Stromal cell of bone marrow (primary cell): ENCODE data around the gene KPNA6.
A peak's percentile ranks its signal among the peaks of the same experiment; 100 is the strongest.
"Not testable (repeated sequence)": the region's sequence is repeated elsewhere in the genome, so short reads cannot be mapped to it uniquely, and the experiment has no call there.

ENCODE experiments used
- DNase-seq: peaks from one replicate; pipeline ENCODE4 v3.0.0-alpha.2; 2012; ENCODE audit warnings: low read depth

The KPNA6 gene

DNA sequence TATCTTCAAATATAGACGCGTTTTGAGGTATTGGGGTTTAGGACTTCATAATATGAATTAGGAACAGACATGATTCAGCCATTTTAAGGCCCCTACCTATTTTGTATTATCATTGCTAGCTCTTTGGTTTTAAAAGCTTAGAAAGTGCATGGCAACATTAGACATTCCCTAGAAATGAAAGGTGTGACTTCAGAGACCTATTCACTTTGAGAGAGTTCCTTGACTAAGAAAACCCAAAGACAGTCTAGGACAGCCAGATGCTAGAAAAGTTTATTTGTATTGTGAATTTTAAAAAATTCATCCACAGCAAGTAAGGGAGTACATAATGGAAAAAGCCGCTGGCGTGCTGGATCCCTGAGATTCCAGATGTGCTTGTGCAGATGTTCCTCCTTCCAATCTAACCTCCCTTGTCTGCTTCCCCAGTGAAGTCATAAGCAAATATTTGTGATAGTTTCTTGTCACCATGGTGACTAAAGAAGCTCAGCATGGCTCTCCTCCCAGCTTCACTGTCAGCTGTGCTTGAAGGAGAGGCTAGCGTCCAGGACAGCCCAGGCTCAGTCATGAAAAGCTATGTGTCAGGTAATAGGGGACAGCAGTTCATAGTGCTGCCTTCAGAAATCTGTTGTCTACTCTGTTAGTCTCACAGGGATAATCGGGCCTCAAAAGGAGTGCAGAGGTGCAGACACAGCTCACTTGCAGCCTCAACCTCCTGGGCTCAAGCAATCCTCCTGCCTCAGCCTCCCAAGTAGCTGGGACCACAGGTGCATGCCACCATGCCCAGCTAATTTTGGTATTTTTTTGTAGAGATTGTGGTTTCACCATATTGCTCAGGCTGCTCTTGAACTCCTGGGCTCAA is 34.8 kb downstream of the KPNA6 start:
- peak; percentile 84 for DNase-seq

GRCh38 chr1:32143302-32143695 is 35.4 kb downstream of the KPNA6 start:
- DNase-seq = not testable (repeated sequence)

- DNase-seq = peak; percentile 21
These were observed 36.2 kb downstream of the KPNA6 start for GRCh38 chr1:32144033-32144432.

DNA sequence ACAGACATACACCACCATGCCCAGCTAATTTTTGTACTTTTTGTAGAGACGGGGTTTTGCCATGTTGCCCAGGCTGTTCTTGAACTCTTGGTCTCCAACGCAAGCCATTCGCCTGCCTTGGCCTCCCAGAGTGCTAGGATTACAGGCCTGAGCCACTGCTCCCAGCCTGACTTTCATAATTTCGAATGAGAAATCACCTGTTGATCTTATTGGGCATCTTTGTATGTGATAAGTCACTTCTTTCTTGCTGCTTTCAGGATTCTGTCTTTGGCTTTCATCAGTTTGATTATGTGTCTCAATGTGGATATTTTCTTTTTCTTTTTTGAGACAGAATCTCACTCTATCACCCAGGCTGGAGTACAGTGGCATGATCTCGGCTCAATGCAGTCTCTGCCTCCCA is 39.9 kb downstream of the KPNA6 start:
- not testable (repeated sequence) for DNase-seq

DNA sequence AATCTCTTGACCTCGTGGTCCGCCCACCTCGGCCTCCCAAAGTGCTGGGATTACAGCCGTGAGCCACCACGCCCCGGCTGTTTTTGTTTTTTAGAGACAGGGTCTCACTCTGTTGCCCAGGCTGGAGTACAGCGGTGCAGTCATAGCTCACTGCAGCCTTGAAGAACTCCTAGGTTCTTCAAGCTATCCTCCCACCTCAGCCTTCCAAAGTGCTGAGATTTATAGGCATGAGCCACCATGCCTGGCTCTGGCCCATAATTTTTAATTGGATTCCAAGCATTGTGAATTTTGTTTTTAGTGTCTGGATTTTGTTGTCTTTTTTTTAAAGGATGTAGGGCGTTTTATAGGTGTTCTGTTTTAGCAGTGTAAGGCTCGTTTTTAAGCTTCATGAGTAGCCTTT is 43.0 kb downstream of the KPNA6 start:
- DNase-seq = no peak

- DNase-seq = peak; percentile 32
These were observed 43.5 kb downstream of the KPNA6 start for GRCh38 chr1:32151319-32151787.

DNA sequence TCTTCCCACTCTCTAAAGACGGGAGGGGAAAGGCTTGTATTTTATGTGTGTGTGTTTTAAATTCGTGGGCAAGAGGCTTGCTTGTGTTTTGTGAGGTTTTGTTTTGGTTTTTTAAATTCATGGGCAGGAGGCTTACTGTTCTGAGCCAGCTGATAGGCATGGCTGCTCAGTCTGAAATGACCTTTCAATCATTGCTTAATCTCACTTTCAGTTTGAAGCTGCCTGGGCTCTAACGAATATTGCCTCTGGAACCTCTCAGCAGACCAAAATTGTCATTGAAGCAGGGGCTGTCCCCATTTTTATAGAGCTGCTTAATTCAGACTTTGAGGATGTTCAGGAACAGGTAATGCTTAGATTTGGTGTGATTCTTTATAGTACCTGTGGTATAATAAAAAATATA is 51.3 kb downstream of the KPNA6 start:
- DNase-seq = no peak

- no peak for DNase-seq
These were observed 55.5 kb downstream of the KPNA6 start for GRCh38 chr1:32163405-32163804.

GRCh38 chr1:32165633-32166032 is 57.8 kb downstream of the KPNA6 start:
- DNase-seq = not testable (repeated sequence)

DNA sequence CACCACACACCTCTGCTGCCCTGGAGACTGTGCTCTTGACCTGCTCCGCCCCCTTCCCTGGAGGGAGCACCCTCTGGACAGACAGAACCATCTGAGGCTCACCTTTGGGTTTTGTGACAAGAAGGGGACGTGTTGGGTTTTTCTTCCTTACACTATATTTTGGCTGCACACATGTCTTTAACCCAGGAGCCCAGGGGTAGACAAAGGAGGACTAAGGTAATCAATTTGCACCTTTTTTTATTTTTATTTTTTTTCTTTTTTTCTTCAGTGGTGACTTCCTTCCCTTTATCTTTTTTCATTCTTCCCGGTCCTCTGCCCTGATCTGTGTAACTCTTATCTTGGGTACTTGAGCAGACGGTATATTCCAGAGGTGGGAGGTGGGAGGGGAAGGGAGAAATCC is 63.1 kb downstream of the KPNA6 start:
- DNase-seq = no peak

- DNase-seq = no peak
These were observed 64.9 kb downstream of the KPNA6 start for GRCh38 chr1:32172621-32173245.

GRCh38 chr1:32178380-32179192 is 70.7 kb downstream of the KPNA6 start:
- no peak for DNase-seq

- DNase-seq = no peak
These were observed 71.3 kb downstream of the KPNA6 start for GRCh38 chr1:32179193-32179442.

DNA sequence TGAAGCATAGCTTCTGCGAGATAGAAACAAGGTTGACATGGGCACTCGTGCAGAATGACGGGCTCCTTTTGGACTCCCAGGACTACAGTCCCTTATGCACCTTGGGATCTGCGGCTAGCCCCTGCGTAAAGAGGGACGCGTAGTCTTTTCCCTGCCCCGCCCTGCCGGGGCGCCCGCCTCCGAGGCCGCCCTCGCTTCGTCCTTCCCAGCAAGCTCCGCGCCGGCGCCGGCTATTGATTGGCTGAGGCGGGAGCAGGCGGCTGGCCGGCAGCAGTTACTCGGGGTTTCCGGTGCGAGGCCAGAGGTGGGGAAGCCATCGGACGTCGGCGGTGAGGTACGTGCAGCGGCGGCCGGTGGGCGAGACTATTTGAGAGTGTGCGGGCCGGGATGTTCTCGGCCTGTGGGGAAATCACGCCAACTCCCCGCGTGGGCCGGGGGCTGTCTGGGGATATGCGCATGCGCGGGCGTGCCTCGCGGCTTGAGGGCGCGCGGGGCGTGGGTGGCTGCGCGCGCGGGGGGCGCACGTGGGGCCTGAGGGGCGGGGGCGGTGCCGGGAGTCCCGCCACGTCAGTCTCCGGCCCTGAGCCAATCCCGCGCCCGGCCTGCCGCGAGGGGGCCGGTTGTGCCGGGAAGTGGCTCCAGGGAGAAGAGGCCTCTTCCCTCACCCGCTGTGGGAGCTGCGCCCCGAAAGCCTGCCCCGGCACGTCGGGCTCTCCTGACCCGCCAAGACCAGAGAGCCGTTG is 71.8 kb downstream of the KPNA6 start, which contains the start of gene TXLNA:
Gene TXLNA (plus strand): TSS at position 233 of the 743 bp plus-strand sequence. CDS start 671 bp downstream, outside the sequence.
- peak; percentile 85 for DNase-seq

- peak; percentile 19 for DNase-seq
These were observed 72.6 kb downstream of the KPNA6 start for GRCh38 chr1:32180186-32181060.

GRCh38 chr1:32181065-32181464 is 73.2 kb downstream of the KPNA6 start:
- no peak for DNase-seq

DNA sequence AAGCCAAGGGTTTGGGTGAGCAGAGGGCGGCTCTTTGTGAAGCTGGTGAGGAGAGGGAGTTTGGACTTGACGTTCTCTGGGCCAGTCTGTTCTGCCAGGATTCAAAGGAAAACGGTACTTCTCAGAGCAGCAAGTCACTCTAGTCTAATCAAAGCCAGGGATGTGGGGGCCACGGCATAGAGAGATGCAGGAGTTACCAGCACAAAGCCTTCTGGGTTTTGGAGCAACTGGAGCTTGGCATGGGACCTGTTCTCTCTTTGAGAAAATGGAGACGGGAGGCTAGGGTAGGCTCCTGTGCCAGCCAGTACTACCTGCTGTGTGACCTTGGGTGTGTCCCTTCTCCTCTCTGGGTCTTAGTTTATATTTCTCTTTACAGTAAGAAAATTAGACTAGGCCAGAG is 73.7 kb downstream of the KPNA6 start:
- no peak for DNase-seq

GRCh38 chr1:32182060-32182459 is 74.2 kb downstream of the KPNA6 start:
- no peak for DNase-seq

DNA sequence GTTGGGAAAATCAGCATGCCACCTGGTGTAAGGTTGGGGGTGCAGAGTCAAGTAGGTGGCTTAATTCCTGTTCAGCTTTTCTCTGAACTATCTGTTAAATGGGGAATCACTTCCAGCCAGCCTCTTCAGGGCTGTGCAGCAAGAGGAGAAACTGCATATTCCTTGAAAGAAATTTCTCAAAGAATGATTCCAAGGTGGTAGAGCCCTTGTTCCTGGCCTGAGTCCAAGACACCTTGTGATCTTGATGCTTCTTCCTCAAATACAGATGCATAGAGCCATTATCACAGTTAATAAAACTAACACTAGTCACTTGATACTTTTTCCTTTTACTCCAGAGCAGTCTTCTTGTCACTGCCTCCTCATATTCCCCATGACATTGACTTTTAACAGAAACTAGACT is 76.8 kb downstream of the KPNA6 start:
- no peak for DNase-seq

DNA sequence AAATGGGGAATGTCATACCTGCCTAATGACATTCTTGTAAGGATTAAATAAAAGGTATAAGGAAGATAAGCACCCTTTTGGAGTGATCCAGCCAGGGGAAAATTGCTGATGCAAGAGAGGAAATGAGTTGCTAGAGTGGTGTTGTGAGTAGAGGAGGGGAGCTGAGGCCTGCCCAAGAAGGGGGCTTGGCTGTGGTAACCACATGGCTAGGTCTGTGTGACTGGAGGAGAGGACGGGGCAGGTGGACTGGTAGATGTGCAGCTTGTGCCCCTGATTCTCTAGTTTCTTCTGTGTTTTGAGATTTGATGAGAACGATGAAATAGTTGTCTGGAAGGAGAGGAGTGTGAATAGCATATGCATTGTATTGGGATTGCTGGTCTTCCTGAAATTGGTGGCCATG is 78.2 kb downstream of the KPNA6 start:
- DNase-seq = no peak

DNA sequence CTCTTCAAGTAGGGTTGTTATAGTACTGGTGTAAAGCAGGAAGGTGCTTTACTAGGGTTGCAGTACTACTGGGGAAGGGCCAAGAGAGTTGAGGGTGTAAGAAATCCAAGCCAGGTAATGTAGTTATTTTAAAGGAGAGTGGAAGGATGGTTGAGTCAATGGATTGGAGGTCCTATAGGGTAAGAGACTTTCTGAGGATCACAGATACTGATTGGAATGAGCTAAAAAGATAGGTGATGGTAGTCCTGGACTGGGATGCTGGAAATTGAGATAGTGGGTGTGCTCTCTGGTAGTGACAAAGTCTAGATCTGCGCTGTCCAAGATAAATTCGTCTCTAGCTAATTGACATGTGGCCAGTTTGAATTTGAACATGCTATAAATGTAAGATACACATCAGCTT is 78.6 kb downstream of the KPNA6 start:
- DNase-seq = no peak
